Peyer's patch (tissue), 4 donors: Measurements from ENCODE around the gene HYKK. TPM values are rescaled to one million over a fixed set of nuclear protein-coding genes. Genes with fewer than 3 reads are reported as not detected.

Experiments
- DNase-seq, 3 donors: peaks; one replicate each; pipeline ENCODE4 v3.0.0-alpha.2; 2017 to 2019
- H3K27ac ChIP-seq, 4 donors: fragments of 200-600 bp; sonication (generic); one replicate each; pipeline ENCODE4 v1.5.1; 2016 to 2019
- H3K27me3 ChIP-seq, 2 donors: fragments of 200-600 bp; sonication (generic); one replicate each; pipeline ENCODE4 v1.5.1; 2019
- H3K36me3 ChIP-seq, 3 donors: fragments of 200-600 bp; sonication (generic); one replicate each; pipeline ENCODE4 v1.5.1; 2016 to 2019
- H3K4me1 ChIP-seq, 4 donors: fragments of 200-600 bp; sonication (generic); one replicate each; pipeline ENCODE4 v1.5.1; 2016 to 2019
- H3K4me3 ChIP-seq, 4 donors: fragments of 200-600 bp; sonication (generic); 1 replicate in 3 of 4; 2 replicates in 1 of 4; pipeline ENCODE4 v1.5.1; 2016 to 2019; ENCODE audit warnings: mild to moderate bottlenecking in 1 of 4
- H3K9me3 ChIP-seq, 4 donors: fragments of 200-600 bp; sonication (generic); one replicate each; pipeline ENCODE4 v1.5.1; 2016 to 2019; ENCODE audit warnings: mild to moderate bottlenecking in 1 of 4
- POLR2A ChIP-seq, 2 donors: fragments of 450-650 bp; IDR thresholded peaks; one replicate each; pipeline ENCODE4 v1.5.1; 2017; ENCODE audit warnings: antibody characterized with exemption in 2 of 2, mild to moderate bottlenecking in 2 of 2, moderate library complexity in 2 of 2
- total RNA-seq, 4 donors: library from RNA; depleted of rRNA; stranded (reverse); fragments of >200 nt; gene quantifications; one replicate each; pipeline ENCODE4 v1.1.0, GENCODE V29; 2016
- TF ChIP-seq, protein P1 (sequence below), 6 experiments: fragments of 450-650 bp in 4 of 6; fragments of 200-600 bp in 2 of 6; sonication (generic) in 1 of 6; IDR thresholded peaks; one replicate each; pipeline ENCODE4 v1.5.1; 2017 to 2019; ENCODE audit warnings: antibody characterized with exemption in 6 of 6, mild to moderate bottlenecking in 3 of 6, moderate library complexity in 1 of 6

Gene HYKK
- total RNA-seq, 4 donors from 2014 or later = 12.4 to 32.9 (median 26.8) TPM

DNA sequence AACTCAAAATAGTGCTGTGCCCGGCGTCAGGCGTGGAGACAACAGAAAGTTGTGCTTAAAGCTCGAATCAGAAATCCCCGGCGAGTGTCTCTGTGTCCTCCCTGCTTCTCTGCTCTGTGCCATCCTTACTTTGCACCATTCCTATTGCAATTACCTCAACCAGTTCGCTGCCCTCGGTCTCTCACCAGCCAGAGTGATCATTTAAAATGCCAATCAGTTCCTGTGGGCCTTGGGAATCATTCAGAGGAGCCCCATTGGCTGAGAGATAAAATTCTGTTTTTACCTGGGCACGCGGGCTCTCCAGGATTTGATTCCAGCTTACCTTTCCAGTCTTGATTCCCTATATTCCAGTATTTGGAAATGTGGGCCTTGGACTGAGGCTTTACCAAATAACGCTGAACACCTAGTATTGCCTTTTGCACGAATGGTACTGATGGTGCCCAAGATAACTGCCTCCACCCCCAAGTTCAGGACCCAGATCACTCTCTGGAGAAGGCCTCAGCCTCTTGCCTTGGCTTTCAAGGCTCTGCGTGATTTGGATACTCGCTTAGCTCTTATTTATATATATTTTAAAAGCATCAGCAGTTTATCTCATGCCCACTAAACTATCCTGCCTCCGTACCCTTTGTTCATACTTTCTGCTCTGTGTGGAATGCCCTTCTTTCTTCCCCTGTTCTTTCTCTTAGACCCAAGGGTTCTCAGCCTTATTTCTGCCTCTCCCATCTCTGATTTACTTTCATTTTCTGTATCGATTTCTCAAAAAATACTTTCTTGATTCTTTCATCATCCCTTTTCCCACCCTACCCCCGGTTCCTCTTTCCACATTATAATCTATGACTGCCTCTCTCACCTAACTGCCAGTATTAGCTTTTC lies 33.7 kb downstream of the HYKK start:
- no peak for DNase-seq
- Histone ChIP-seq H3K27me3 (no peaks in the 10 kb centered on the region), H3K36me3 (peaks cover 0 to 37% (median 0%) of the 10 kb centered on the region in 3 donors), H3K27ac (peak overlapping the region; percentile 89 to 95 (median 94)), H3K4me3 (peak overlapping the region; percentile 65 to 88 (median 83)), H3K9me3 (no peaks in the 10 kb centered on the region), H3K4me1 (peaks cover 0 to 15% (median 3%) of the 10 kb centered on the region in 4 donors)
- TF ChIP-seq, protein P1, sequence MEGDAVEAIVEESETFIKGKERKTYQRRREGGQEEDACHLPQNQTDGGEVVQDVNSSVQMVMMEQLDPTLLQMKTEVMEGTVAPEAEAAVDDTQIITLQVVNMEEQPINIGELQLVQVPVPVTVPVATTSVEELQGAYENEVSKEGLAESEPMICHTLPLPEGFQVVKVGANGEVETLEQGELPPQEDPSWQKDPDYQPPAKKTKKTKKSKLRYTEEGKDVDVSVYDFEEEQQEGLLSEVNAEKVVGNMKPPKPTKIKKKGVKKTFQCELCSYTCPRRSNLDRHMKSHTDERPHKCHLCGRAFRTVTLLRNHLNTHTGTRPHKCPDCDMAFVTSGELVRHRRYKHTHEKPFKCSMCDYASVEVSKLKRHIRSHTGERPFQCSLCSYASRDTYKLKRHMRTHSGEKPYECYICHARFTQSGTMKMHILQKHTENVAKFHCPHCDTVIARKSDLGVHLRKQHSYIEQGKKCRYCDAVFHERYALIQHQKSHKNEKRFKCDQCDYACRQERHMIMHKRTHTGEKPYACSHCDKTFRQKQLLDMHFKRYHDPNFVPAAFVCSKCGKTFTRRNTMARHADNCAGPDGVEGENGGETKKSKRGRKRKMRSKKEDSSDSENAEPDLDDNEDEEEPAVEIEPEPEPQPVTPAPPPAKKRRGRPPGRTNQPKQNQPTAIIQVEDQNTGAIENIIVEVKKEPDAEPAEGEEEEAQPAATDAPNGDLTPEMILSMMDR (IDR thresholded peaks at IDR 0.05) = no peak
- TF ChIP-seq POLR2A (IDR thresholded peaks at IDR 0.05) = no peak

DNA sequence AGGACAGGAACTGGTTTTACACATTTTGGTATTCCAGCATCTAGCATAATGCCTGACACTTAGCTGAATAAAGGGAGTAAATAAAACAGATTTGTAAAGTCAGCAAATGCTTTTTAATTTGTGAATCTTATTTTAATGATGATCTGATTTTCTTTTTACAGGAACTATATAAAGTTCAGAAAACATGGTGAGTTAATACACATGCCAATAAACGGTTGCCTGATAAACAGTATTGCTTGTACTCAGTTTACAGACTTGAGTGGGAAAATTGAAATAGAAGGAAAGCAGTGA lies 34.3 kb downstream of the HYKK start:
- Histone ChIP-seq H3K27me3 (no peaks in the 10 kb centered on the region), H3K9me3 (no peaks in the 10 kb centered on the region), H3K4me1 (peaks cover 0 to 15% (median 3%) of the 10 kb centered on the region in 4 donors), H3K4me3 (peak overlapping the region in 2 of 4 donors; percentile 80 to 88), H3K27ac (peak overlapping the region in 3 of 4 donors; percentile 89 to 95 (median 94)), H3K36me3 (peaks cover 0 to 42% (median 0%) of the 10 kb centered on the region in 3 donors)
- no peak for TF ChIP-seq POLR2A (IDR thresholded peaks at IDR 0.05)
- TF ChIP-seq, protein P1 (IDR thresholded peaks at IDR 0.05) = no peak
- DNase-seq = no peak

DNA sequence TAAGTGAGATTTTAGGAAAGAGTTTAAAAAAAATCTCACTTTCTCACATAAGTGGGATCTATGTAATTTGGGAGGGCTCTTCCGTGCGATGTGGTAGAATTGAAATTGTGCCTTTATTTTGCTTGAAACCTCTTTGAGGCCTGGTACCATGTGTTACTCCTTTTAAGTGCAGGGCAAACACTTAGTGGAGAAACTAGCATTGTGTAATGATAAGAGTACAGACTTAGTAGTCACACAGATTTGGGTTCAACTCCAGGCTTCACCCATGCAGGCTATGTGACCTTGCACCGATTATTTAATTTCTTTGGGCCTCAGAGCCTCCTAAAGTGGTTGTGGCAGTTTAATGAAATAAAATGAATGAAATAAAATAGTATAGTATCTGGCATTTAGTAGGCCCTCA lies 35.3 kb downstream of the HYKK start:
- H3K4me1 ChIP-seq = peaks cover 0 to 15% (median 3%) of the 10 kb centered on the region in 4 donors
- H3K9me3 ChIP-seq = no peaks in the 10 kb centered on the region
- DNase-seq = no peak
- no peak overlapping the region for H3K4me3 ChIP-seq
- peaks cover 0 to 52% (median 0%) of the 10 kb centered on the region in 3 donors for H3K36me3 ChIP-seq
- H3K27ac ChIP-seq = no peak overlapping the region
- no peak for TF ChIP-seq POLR2A (IDR thresholded peaks at IDR 0.05)
- TF ChIP-seq, protein P1 (IDR thresholded peaks at IDR 0.05) = no peak
- H3K27me3 ChIP-seq = no peaks in the 10 kb centered on the region

DNA sequence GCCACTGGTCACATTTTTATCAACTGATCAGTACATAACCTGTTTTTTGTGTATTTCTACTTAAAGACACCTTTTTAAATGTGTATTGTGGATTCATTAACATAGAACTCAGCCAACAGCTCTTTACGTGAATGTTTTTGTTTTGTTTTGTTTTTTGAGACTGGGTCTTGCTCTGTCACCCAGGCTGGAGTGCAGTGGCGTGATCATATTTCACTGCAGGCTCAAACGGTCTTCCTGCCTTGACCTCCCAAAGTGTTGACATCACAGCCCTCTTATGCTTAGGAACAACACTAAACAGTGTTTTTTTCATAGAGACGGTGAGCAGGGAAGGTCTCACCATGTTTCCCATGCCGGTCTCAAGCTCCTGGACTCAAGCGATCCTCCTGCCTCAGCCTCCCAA lies 42.8 kb downstream of the HYKK start:
- H3K36me3 ChIP-seq = peaks cover 0 to 53% (median 0%) of the 10 kb centered on the region in 3 donors
- no peak overlapping the region for H3K4me3 ChIP-seq
- TF ChIP-seq, protein P1 (IDR thresholded peaks at IDR 0.05) = no peak
- no peak for TF ChIP-seq POLR2A (IDR thresholded peaks at IDR 0.05)
- no peaks in the 10 kb centered on the region for H3K4me1 ChIP-seq
- no peak overlapping the region for H3K27ac ChIP-seq
- H3K9me3 ChIP-seq = no peaks in the 10 kb centered on the region
- no peak for DNase-seq
- no peaks in the 10 kb centered on the region for H3K27me3 ChIP-seq

DNA sequence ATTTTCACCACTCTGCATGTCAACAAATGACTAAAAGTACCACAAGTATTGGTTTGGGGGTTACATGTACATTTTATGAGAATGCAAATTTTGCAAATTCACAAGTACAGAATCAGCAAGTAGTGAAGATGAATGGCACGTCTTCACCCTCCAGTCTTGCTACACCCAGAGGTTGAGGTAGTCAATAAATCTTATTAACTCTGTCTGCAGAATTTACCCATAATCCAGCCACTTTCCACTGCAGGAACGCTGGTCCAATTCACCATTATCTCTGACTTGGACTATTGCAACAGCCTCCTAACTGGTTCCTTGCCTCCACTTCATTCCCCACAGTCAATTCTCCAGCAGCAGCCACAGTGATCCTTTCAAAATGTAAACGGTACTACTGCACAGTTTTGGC lies 43.4 kb downstream of the HYKK start:
- Histone ChIP-seq H3K36me3 (peaks cover 0 to 47% (median 0%) of the 10 kb centered on the region in 3 donors), H3K4me1 (no peaks in the 10 kb centered on the region), H3K27ac (no peak overlapping the region), H3K9me3 (no peaks in the 10 kb centered on the region), H3K4me3 (no peak overlapping the region), H3K27me3 (no peaks in the 10 kb centered on the region)
- no peak for TF ChIP-seq POLR2A (IDR thresholded peaks at IDR 0.05)
- TF ChIP-seq, protein P1 (IDR thresholded peaks at IDR 0.05) = no peak
- DNase-seq = no peak
